SK-N-SH treated with all-trans-retinoic acid at 6 μM for 48 hours (cell line): ENCODE results near the gene PRODH2.

ENCODE experiments used
- BACH2 ChIP-seq: fragments of 250-450 bp; sonication (Bioruptor Pico); IDR thresholded peaks from 2 replicates; pipeline ENCODE4 v1.9.0; 2021; ENCODE audit warnings: mild to moderate bottlenecking, borderline replicate concordance
- CREB5 ChIP-seq: fragments of 250-450 bp; sonication (Bioruptor Pico); IDR thresholded peaks from 2 replicates; pipeline ENCODE4 v1.5.1; 2020; ENCODE audit warnings: low read depth, mild to moderate bottlenecking, moderate library complexity
- GLIS3 ChIP-seq: fragments of 250-450 bp; sonication (Bioruptor Pico); IDR thresholded peaks from 2 replicates; pipeline ENCODE4 v1.5.0; 2020; ENCODE audit warnings: mild to moderate bottlenecking, moderate library complexity
- ISL1 ChIP-seq: fragments of 250-450 bp; sonication (Bioruptor Pico); IDR thresholded peaks from 2 replicates; pipeline ENCODE4 v2.1.2; 2022; ENCODE audit warnings: mild to moderate bottlenecking, moderate library complexity
- TCF4 ChIP-seq: fragments of 250-450 bp; sonication (Bioruptor Pico); IDR thresholded peaks from 2 replicates; pipeline ENCODE4 v1.8.0; 2021; ENCODE audit warnings: mild to moderate bottlenecking, moderate library complexity, borderline replicate concordance
- ZNF565 ChIP-seq: fragments of 450-650 bp; formaldehyde crosslinking; conservative IDR thresholded peaks from 2 replicates; pipeline ENCODE4 v1.5.0; 2020; ENCODE audit warnings: low read depth, mild to moderate bottlenecking, moderate library complexity
- TF ChIP-seq, protein P1 (sequence below): fragments of 250-450 bp; sonication (Bioruptor Pico); IDR thresholded peaks from 2 replicates; pipeline ENCODE4 v1.8.0; 2020; ENCODE audit warnings: mild to moderate bottlenecking, moderate library complexity, borderline replicate concordance
- TF ChIP-seq, protein P2 (sequence below): fragments of 250-450 bp; sonication (Bioruptor Pico); IDR thresholded peaks from 2 replicates; pipeline ENCODE4 v1.5.1; 2021; ENCODE audit warnings: mild to moderate bottlenecking, moderate library complexity

GRCh38 chr19:35760711-35761349 lies 51.8 kb downstream of the PRODH2 start:
- TF ChIP-seq TCF4 (CRISPR knock-in tag) = no peak
- no peak for TF ChIP-seq ZNF565 (CRISPR knock-in tag)
- TF ChIP-seq, protein P1, sequence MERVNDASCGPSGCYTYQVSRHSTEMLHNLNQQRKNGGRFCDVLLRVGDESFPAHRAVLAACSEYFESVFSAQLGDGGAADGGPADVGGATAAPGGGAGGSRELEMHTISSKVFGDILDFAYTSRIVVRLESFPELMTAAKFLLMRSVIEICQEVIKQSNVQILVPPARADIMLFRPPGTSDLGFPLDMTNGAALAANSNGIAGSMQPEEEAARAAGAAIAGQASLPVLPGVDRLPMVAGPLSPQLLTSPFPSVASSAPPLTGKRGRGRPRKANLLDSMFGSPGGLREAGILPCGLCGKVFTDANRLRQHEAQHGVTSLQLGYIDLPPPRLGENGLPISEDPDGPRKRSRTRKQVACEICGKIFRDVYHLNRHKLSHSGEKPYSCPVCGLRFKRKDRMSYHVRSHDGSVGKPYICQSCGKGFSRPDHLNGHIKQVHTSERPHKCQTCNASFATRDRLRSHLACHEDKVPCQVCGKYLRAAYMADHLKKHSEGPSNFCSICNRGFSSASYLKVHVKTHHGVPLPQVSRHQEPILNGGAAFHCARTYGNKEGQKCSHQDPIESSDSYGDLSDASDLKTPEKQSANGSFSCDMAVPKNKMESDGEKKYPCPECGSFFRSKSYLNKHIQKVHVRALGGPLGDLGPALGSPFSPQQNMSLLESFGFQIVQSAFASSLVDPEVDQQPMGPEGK (CRISPR knock-in tag) = no peak
- TF ChIP-seq BACH2 (CRISPR knock-in tag) = no peak
- TF ChIP-seq, protein P2, sequence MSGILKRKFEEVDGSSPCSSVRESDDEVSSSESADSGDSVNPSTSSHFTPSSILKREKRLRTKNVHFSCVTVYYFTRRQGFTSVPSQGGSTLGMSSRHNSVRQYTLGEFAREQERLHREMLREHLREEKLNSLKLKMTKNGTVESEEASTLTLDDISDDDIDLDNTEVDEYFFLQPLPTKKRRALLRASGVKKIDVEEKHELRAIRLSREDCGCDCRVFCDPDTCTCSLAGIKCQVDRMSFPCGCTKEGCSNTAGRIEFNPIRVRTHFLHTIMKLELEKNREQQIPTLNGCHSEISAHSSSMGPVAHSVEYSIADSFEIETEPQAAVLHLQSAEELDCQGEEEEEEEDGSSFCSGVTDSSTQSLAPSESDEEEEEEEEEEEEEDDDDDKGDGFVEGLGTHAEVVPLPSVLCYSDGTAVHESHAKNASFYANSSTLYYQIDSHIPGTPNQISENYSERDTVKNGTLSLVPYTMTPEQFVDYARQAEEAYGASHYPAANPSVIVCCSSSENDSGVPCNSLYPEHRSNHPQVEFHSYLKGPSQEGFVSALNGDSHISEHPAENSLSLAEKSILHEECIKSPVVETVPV (CRISPR knock-in tag) = no peak
- no peak for TF ChIP-seq CREB5 (CRISPR knock-in tag)
- no peak for TF ChIP-seq ISL1 (CRISPR knock-in tag)
- no peak for TF ChIP-seq GLIS3 (CRISPR knock-in tag)
